Fibroblast of lung (primary cell): ENCODE data around the gene ATP13A5.

Source experiments
- EZH2 ChIP-seq: IDR thresholded peaks from 2 replicates; pipeline ENCODE4 v1.5.1; 2012; ENCODE audit warnings: low read length, control low read depth, mild to moderate bottlenecking; ENCODE audit errors: missing control alignments
- TF ChIP-seq, protein P1 (sequence below), 2 donors: IDR thresholded peaks in 1 of 2; conservative IDR thresholded peaks in 1 of 2; 1 replicate in 1 of 2; 2 replicates in 1 of 2; pipeline ENCODE4 v1.5.1; 2011 to 2012; ENCODE audit warnings: low read length in 2 of 2, control low read depth in 1 of 2, inconsistent platforms in 1 of 2, low read depth in 1 of 2, mild to moderate bottlenecking in 1 of 2

DNA sequence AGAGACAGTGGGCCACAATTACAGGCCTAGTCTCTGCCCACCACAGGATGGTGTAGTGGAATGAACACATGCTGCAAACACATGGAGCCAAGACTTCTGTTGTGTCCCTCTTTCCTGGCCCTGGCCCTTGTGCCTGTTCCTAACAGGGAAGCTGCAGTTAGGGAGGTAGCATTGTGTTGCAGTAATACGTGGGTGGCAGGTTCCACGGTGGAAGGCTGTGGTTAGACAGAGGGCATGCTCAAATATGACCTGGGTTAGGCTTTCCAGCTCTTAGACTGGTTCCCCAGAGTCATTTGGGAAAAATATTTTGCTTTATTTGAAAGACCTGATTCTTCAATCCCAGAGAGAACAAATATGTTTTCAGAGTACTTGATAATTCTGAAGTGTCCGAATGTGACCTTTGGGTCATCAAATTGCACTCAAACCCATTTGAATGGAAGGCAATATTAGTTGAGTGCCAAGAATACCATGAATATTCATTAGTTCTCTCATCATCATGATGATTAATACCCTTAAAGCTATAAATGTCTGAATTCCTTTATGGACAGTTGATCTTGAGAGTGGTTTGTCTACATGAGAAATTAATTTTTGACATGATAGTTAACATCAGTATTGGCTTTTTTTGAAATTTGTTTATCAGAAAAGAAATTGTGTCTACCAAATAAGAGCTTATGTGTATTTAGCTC is 109.1 kb downstream of the ATP13A5 start:
- TF ChIP-seq, protein P1, sequence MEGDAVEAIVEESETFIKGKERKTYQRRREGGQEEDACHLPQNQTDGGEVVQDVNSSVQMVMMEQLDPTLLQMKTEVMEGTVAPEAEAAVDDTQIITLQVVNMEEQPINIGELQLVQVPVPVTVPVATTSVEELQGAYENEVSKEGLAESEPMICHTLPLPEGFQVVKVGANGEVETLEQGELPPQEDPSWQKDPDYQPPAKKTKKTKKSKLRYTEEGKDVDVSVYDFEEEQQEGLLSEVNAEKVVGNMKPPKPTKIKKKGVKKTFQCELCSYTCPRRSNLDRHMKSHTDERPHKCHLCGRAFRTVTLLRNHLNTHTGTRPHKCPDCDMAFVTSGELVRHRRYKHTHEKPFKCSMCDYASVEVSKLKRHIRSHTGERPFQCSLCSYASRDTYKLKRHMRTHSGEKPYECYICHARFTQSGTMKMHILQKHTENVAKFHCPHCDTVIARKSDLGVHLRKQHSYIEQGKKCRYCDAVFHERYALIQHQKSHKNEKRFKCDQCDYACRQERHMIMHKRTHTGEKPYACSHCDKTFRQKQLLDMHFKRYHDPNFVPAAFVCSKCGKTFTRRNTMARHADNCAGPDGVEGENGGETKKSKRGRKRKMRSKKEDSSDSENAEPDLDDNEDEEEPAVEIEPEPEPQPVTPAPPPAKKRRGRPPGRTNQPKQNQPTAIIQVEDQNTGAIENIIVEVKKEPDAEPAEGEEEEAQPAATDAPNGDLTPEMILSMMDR (conservative IDR thresholded peaks at IDR 0.05 in 1 of 2, IDR thresholded peaks at IDR 0.05 in 1 of 2; ENCODE audit: low read depth in 1 of 2, low read length in 2 of 2), result no peak
- TF ChIP-seq EZH2, result no peak
